Lung (tissue), 12 donors: ENCODE data around the gene PDCD7. TPM values are rescaled to one million over a fixed set of nuclear protein-coding genes. Genes with fewer than 3 reads are reported as not detected.
"Not testable (repeated sequence)": the region's sequence is repeated elsewhere in the genome, so short reads cannot be mapped to it uniquely, and the experiment has no call there.

Experiments
- ATAC-seq: fragments of 200-7000 bp; cut with Tn5 transposase; one replicate; pipeline ENCODE4 v1.9.1; 2020; ENCODE audit warnings: moderate number of reproducible peaks; ENCODE audit not compliant: insufficient read depth, low FRiP score
- DNase-seq, 3 donors: peaks; one replicate each; pipeline ENCODE4 v3.0.0-alpha.2; 2013 to 2017
- H3K27ac ChIP-seq, 2 donors: one replicate each; pipeline ENCODE4 v1.5.1; 2013; ENCODE audit warnings: mild to moderate bottlenecking in 2 of 2, moderate library complexity in 2 of 2, control low read depth in 1 of 2, inconsistent platforms in 1 of 2, low read depth in 1 of 2, low read length in 1 of 2
- H3K27me3 ChIP-seq, 3 donors: one replicate each; pipeline ENCODE4 v1.5.1; 2013; ENCODE audit warnings: low read length in 2 of 3; ENCODE audit not compliant: control insufficient read depth in 3 of 3, insufficient read depth in 3 of 3
- H3K36me3 ChIP-seq, 4 donors: one replicate each; pipeline ENCODE4 v1.5.1; 2013; ENCODE audit warnings: low read length in 4 of 4, mild to moderate bottlenecking in 1 of 4, moderate library complexity in 1 of 4; ENCODE audit not compliant: control insufficient read depth in 4 of 4, insufficient read depth in 4 of 4
- H3K4me1 ChIP-seq, 5 donors: one replicate each; pipeline ENCODE4 v1.5.1; 2013; ENCODE audit warnings: low read length in 5 of 5, mild to moderate bottlenecking in 2 of 5, moderate library complexity in 1 of 5; ENCODE audit not compliant: control insufficient read depth in 5 of 5, insufficient read depth in 5 of 5
- H3K4me3 ChIP-seq: one replicate; pipeline ENCODE4 v1.5.1; 2013; ENCODE audit warnings: mild to moderate bottlenecking, control low read depth, moderate library complexity
- H3K9ac ChIP-seq, 2 donors: one replicate each; pipeline ENCODE4 v1.5.1; 2013; ENCODE audit warnings: low read length in 2 of 2, control low read depth in 1 of 2; ENCODE audit not compliant: insufficient read depth in 1 of 2
- H3K9me3 ChIP-seq, 4 donors: one replicate each; pipeline ENCODE4 v1.5.1; 2013; ENCODE audit warnings: low read length in 3 of 4, mild to moderate bottlenecking in 1 of 4, moderate library complexity in 1 of 4; ENCODE audit not compliant: control insufficient read depth in 4 of 4, insufficient read depth in 3 of 4
- WGBS, 2 donors: extraction: QIAGEN DNeasy Blood & Tissue Kit; methylation state at CpG; one replicate each; pipeline ENCODE4 v1.1.7; 2013; 5-methylcytosine and 5-hydroxymethylcytosine counted together
- polyA plus RNA-seq, 2 donors: library from polyadenylated mRNA; stranded (reverse); fragments of 200-250 nt; gene quantifications; one replicate each; pipeline ENCODE4 v1.2.1, GENCODE V29; 2013
- total RNA-seq, 2 donors: library from RNA; depleted of rRNA in 1 of 2; stranded (reverse); fragments of >200 nt in 1 of 2; gene quantifications; one replicate each; pipeline ENCODE4 v1.2.1, GENCODE V29; 2014 to 2021
- TF ChIP-seq, protein P1 (sequence below): IDR thresholded peaks from 2 replicates; pipeline ENCODE4 v1.5.1; 2012; ENCODE audit warnings: mild to moderate bottlenecking; ENCODE audit errors: control extremely low read depth, extremely low read depth
- donor health status: control.
- donor health status: control.
- donor health status: Bipolar disorder and iron deficiency.
- donor health status: healthy.
- donor health status: DM: yes; HTN: yes; CAD: no.

The PDCD7 gene
- total and polyA plus RNA-seq, 4 donors, result 8.8 to 21.7 (median 14.1) TPM

DNA sequence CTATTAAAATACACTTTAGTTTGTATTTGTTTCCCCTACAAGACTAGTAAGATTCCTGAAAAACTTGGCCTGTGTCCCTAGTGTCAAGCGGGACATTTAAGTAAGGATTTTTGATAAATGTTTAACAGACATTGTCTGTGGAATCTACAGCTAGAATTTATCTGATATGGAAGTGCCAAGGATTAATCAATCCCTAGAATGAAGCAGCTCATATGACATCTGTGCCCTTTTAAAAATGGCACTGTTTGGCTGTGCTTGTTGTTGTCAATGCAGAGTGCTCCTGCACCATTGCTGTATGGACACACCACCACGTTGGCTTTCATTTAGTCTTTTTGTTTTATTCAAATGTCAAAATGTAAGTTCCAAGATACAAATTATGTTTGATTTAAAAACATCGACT lies 14.3 kb upstream of the PDCD7 start:
- Histone ChIP-seq H3K4me3 (no peak overlapping the region), H3K36me3 (peaks cover 3 to 11% (median 6%) of the 10 kb centered on the region in 4 donors), H3K27me3 (no peaks in the 10 kb centered on the region), H3K4me1 (no peaks in the 10 kb centered on the region), H3K9me3 (no peaks in the 10 kb centered on the region), H3K27ac (no peak overlapping the region), H3K9ac (no peak overlapping the region)
- TF ChIP-seq, protein P1, sequence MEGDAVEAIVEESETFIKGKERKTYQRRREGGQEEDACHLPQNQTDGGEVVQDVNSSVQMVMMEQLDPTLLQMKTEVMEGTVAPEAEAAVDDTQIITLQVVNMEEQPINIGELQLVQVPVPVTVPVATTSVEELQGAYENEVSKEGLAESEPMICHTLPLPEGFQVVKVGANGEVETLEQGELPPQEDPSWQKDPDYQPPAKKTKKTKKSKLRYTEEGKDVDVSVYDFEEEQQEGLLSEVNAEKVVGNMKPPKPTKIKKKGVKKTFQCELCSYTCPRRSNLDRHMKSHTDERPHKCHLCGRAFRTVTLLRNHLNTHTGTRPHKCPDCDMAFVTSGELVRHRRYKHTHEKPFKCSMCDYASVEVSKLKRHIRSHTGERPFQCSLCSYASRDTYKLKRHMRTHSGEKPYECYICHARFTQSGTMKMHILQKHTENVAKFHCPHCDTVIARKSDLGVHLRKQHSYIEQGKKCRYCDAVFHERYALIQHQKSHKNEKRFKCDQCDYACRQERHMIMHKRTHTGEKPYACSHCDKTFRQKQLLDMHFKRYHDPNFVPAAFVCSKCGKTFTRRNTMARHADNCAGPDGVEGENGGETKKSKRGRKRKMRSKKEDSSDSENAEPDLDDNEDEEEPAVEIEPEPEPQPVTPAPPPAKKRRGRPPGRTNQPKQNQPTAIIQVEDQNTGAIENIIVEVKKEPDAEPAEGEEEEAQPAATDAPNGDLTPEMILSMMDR, result no peak
- WGBS, 2 donors, result 84 to 87% methylated on average over 3 of the region's 3 CpGs
- ATAC-seq (no peak), DNase-seq (no peak)

DNA sequence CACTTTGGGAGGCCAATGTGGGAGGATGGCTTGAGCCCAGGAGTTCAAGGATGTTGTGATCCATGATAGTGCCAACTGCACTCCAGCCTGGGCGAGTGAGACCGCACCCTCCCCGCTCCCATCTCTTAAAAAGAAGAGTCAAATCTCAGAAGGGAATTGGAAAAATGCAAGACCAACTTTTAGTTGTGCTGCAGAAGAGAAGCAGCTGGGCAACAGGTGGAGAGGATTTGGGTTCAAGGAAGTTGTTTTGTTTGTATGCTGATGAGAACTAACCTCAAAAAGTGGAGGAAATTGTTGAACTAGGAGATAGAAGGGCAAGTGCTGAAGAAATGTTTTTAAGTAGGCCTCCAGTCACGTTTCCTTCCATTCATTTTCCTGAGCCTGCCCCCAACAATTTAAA lies 12.8 kb upstream of the PDCD7 start:
- Histone ChIP-seq H3K27me3 (no peaks in the 10 kb centered on the region), H3K36me3 (peaks cover 2 to 11% (median 4%) of the 10 kb centered on the region in 4 donors), H3K4me3 (no peak overlapping the region), H3K9me3 (no peaks in the 10 kb centered on the region), H3K4me1 (no peaks in the 10 kb centered on the region), H3K9ac (no peak overlapping the region), H3K27ac (no peak overlapping the region)
- no peak for ATAC-seq
- TF ChIP-seq, protein P1, result no peak
- WGBS, 2 donors, result 89 to 90% methylated on average over 4 of the region's 4 CpGs
- no peak for DNase-seq

DNA sequence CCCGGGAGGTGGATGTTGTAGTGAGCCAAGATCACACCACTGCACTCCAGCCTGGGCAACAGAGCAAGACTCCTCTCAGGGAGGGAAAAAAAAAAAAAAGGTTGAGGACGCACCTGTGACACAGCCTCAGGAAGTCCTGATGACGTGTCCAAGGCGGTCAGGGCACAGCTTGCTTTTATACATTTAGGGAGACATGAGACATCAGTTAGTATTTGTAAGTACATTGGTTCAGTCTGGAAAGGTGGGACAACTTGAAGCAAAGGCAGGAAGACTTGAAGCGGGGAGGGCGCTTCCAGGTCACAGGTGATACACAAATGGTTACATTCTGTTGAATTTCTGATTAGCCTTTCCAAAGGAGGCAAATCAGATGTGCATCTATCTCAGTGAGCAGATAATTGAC lies 5.0 kb upstream of the PDCD7 start:
- ATAC-seq, H3K9me3 ChIP-seq, H3K27ac ChIP-seq, DNase-seq, H3K4me1 ChIP-seq, H3K9ac ChIP-seq, H3K27me3 ChIP-seq, H3K4me3 ChIP-seq, H3K36me3 ChIP-seq: not testable (repeated sequence)
- WGBS, 2 donors, result 92 to 96% methylated on average over 6 of the region's 6 CpGs

DNA sequence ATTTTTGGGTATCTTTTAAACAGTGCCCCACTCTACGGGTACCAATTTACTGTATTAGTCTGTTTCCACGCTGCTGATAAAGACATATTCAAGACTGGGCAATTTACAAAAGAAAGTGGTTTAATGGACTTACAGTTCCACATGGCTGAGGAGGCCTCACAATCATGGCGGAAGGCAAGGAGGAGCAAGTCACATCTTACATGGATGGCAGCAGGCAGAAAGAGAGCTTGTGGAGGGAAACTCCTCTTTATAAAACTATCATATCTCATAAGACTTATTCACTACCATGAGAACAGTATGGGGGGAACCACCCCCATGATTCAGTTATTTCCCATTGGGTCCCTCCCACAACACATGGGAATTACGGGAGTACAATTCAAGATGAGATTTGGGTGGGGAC lies 4.3 kb upstream of the PDCD7 start:
- ATAC-seq, H3K4me1 ChIP-seq, H3K9ac ChIP-seq, H3K27ac ChIP-seq, H3K9me3 ChIP-seq, H3K27me3 ChIP-seq, H3K36me3 ChIP-seq, H3K4me3 ChIP-seq, DNase-seq: not testable (repeated sequence)
- WGBS, 2 donors, result 95 to 96% methylated on average over 4 of the region's 4 CpGs

DNA sequence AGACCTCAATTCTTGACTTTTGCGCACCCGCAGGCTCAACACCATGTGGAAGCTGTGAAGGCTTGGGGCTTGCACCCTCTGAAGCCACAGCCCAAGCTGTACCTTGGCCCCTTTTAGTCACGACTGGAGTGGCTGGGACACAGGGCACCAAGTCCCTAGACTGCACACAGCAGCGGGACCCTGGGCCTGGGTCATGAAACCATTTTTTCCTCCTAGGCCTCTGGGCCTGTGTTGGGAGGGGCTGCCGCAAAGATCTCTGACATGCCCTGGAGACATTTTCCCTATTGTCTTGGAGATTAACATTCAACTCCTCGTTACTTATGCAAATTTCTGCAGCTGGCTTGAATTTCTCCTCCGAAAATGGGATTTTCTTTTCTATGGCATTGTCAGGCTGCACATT lies 3.5 kb upstream of the PDCD7 start:
- ATAC-seq, H3K27me3 ChIP-seq, H3K9me3 ChIP-seq, H3K36me3 ChIP-seq, H3K9ac ChIP-seq, H3K4me3 ChIP-seq, H3K27ac ChIP-seq, DNase-seq: not testable (repeated sequence)
- peaks cover 0 to 10% (median 4%) of the 10 kb centered on the region in 5 donors for H3K4me1 ChIP-seq
- 93 to 94% methylated on average over 7 of the region's 7 CpGs for WGBS, 2 donors
